HepG2 (cell line): Measurements from ENCODE around the gene SKI. TPM values are rescaled to one million over a fixed set of nuclear protein-coding genes. Genes with fewer than 3 reads are reported as not detected.

Experiments
- ELF1 ChIP-seq: sonication (generic); formaldehyde crosslinking; IDR thresholded peaks from 2 replicates; pipeline ENCODE4 v1.4.0; 2020; ENCODE audit warnings: missing genetic modification reagents
- KLF15 ChIP-seq: sonication (generic); formaldehyde crosslinking; IDR thresholded peaks from 2 replicates; pipeline ENCODE4 v1.8.1; 2023; ENCODE audit warnings: borderline replicate concordance, mild to moderate bottlenecking, inconsistent platforms, missing genetic modification reagents, mixed read lengths
- LCORL ChIP-seq, 2 experiments: fragments of 450-650 bp in 1 of 2; sonication (generic) in 1 of 2; formaldehyde crosslinking in 1 of 2; IDR thresholded peaks; 2 replicates each; pipeline versions ENCODE4 v1.5.0 to v1.6.1; 2017 to 2020; ENCODE audit warnings: antibody characterized with exemption in 1 of 2, missing genetic modification reagents in 1 of 2
- MAFK ChIP-seq, 2 experiments: IDR thresholded peaks in 1 of 2; conservative IDR thresholded peaks in 1 of 2; 2 replicates each; pipeline ENCODE4 v1.6.1; 2011; ENCODE audit warnings: improper control_type of control experiment in 2 of 2, low read length in 2 of 2
- MTF2 ChIP-seq: sonication (generic); formaldehyde crosslinking; IDR thresholded peaks from 2 replicates; pipeline ENCODE4 v1.5.0; 2020; ENCODE audit warnings: missing genetic modification reagents, borderline replicate concordance
- PRPF4 ChIP-seq: fragments of 200-400 bp; formaldehyde crosslinking; IDR thresholded peaks from 2 replicates; pipeline ENCODE4 v1.6.1; 2016; ENCODE audit warnings: low read length, low read depth; ENCODE audit not compliant: poor library complexity, severe bottlenecking
- SAP130 ChIP-seq: IDR thresholded peaks from 2 replicates; pipeline ENCODE4 v1.6.1; 2016; ENCODE audit warnings: low read depth
- SP1 ChIP-seq, 2 experiments: fragments of 450-650 bp in 1 of 2; sonication (generic) in 1 of 2; formaldehyde crosslinking in 1 of 2; IDR thresholded peaks; 2 replicates each; pipeline versions ENCODE4 v1.4.0 to v1.6.1; 2016 to 2020; ENCODE audit warnings: missing genetic modification reagents in 1 of 2
- ZFY ChIP-seq: sonication (generic); formaldehyde crosslinking; IDR thresholded peaks from 2 replicates; pipeline ENCODE4 v1.4.0; 2020; ENCODE audit warnings: missing genetic modification reagents
- ZNF230 ChIP-seq: sonication (generic); formaldehyde crosslinking; IDR thresholded peaks from 2 replicates; pipeline ENCODE4 v1.4.0; 2020; ENCODE audit warnings: mild to moderate bottlenecking, missing genetic modification reagents
- ZNF777 ChIP-seq: sonication (generic); formaldehyde crosslinking; IDR thresholded peaks from 2 replicates; pipeline ENCODE4 v1.4.0; 2020; ENCODE audit warnings: missing genetic modification reagents
- ZSCAN22 ChIP-seq: sonication (generic); formaldehyde crosslinking; IDR thresholded peaks from 2 replicates; pipeline ENCODE4 v1.4.0; 2020; ENCODE audit warnings: mild to moderate bottlenecking, missing genetic modification reagents
- polyA plus RNA-seq, 8 experiments: library from polyadenylated mRNA; depleted of rRNA in 3 of 8; stranded (reverse) in 7 of 8; unstranded in 1 of 8; fragments of >200 nt; fragmentation: Illumina TruSeq in 4 of 8; extraction: Trizol in 4 of 8; gene quantifications; 2 replicates each; pipeline versions ENCODE4 v1.2.1 to v1.2.3, GENCODE V29; 2011 to 2016; ENCODE audit warnings: low read depth in 4 of 8, missing spikeins in 1 of 8, mixed read lengths in 1 of 8; ENCODE audit not compliant: insufficient read depth in 1 of 8
- total RNA-seq, 5 experiments: library from RNA; depleted of rRNA; stranded (reverse); fragments of >200 nt; fragmentation: Illumina TruSeq; extraction: Trizol; gene quantifications; 2 replicates each; pipeline ENCODE4 v1.2.3, GENCODE V29; 2016; ENCODE audit warnings: low read depth in 1 of 5
- TF ChIP-seq, protein P1 (sequence below): sonication (generic); formaldehyde crosslinking; IDR thresholded peaks from 2 replicates; pipeline ENCODE4 v1.8.1; 2023; ENCODE audit warnings: mild to moderate bottlenecking, moderate library complexity, missing genetic modification reagents
- TF ChIP-seq, protein P2 (sequence below): sonication (generic); formaldehyde crosslinking; IDR thresholded peaks from 2 replicates; pipeline ENCODE4 v1.4.0; 2020; ENCODE audit warnings: missing genetic modification reagents, mild to moderate bottlenecking, borderline replicate concordance
- TF ChIP-seq, protein P3 (sequence below): sonication (generic); IDR thresholded peaks from 2 replicates; pipeline ENCODE4 v1.6.1; 2016; ENCODE audit warnings: low read depth, borderline replicate concordance
- TF ChIP-seq, protein P4 (sequence below): sonication (generic); formaldehyde crosslinking; IDR thresholded peaks from 2 replicates; pipeline ENCODE4 v1.4.0; 2020; ENCODE audit warnings: mild to moderate bottlenecking, missing genetic modification reagents, borderline replicate concordance
- TF ChIP-seq, protein P5 (sequence below): sonication (generic); formaldehyde crosslinking; IDR thresholded peaks from 2 replicates; pipeline ENCODE4 v1.4.0; 2020; ENCODE audit warnings: mild to moderate bottlenecking, missing genetic modification reagents

Gene SKI
- total and polyA plus RNA-seq, 2 of the 13 experiments (the other 11 are each of a cell fraction or from before 2014, with no cell fraction given) = 4.7 to 6.9 TPM

DNA sequence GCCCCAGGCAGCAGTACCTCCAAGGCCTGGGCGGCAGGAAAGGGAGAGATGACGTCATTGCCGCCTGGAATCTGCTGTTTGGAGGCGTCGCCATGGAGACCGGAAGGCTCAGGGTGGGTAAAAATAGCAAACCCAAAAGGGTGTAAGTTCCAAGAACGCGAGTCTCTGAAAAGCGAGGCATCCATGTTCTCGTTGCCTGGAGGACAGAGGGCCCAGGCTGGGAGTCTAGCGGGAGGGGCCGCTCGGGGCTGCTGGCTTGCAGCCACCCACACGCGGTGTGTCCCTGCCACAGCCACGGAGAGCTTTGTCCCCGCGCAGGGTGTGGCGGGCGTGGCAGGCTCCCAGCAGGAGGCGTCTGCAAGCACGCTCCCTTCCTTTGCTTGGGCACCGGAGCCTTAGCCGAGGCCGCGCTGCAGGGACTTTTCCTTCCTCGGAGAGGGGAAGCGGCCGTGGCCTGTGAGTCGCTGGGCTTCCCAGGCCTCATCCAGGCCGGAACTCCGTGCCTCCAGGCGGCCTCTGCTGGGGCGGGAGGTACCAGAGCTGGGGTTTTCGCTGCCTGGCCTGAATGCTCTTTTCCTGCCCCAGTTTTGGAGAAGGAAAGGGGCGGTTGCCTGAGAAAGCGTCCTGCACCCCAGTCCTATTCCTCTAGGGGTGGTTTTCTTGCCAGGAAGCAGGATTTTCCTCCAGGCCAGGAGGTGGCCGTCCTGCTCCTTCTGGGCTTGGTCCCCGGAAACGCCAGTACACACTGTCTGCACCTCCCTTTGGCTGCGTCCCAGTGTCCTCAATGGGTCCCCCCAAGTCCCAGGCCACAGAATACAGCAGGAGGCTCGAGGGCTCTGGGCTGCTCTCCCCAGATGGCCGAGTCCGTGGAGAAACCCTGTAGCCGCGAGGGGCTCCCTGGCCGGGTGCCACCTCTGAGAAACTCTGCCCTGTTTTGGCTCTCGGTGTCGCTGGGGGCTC, 15.3 kb upstream of the SKI start (continued):
- no peak for TF ChIP-seq SP1 (IDR thresholded peaks at IDR 0.05)
- TF ChIP-seq SP1 (CRISPR knock-in tag; IDR thresholded peaks at IDR 0.05) = no peak
- TF ChIP-seq, protein P1, sequence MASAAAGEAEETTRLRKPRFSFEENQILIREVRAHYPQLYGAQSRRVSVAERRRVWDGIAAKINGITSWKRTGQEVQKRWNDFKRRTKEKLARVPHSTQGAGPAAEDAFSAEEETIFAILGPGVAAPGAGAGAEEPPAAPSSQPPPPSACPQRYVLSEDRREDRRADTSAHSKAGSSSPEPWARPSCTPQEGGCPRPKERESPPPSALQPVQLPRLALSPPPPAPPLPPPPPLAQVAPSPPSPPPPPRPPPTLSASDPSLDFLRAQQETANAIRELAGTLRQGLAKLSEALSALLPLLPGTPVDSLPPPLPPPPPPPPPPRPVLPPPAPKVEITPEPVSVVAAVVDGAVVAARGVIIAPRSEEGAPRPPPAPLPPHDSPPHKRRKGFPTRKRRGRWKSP (CRISPR knock-in tag) = no peak
- TF ChIP-seq, protein P2, sequence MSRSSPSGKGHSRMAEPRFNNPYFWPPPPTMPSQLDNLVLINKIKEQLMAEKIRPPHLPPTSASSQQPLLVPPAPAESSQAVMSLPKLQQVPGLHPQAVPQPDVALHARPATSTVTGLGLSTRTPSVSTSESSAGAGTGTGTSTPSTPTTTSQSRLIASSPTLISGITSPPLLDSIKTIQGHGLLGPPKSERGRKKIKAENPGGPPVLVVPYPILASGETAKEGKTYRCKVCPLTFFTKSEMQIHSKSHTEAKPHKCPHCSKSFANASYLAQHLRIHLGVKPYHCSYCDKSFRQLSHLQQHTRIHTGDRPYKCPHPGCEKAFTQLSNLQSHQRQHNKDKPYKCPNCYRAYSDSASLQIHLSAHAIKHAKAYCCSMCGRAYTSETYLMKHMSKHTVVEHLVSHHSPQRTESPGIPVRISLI = no peak
- peak; percentile 23; the same call in 1 of the 2 replicates for TF ChIP-seq SAP130
- TF ChIP-seq MAFK (conservative IDR thresholded peaks at IDR 0.05 in 1 of 2, IDR thresholded peaks at IDR 0.05 in 1 of 2; ENCODE audit: low read length in 2 of 2) = no peak
- no peak for TF ChIP-seq ELF1 (CRISPR knock-in tag)
- TF ChIP-seq ZFY (CRISPR knock-in tag) = peak; percentile 45; the same call in 1 of the 2 replicates
- peak; percentile 41 for TF ChIP-seq PRPF4
- no peak for TF ChIP-seq ZSCAN22 (CRISPR knock-in tag)
- TF ChIP-seq, protein P3, sequence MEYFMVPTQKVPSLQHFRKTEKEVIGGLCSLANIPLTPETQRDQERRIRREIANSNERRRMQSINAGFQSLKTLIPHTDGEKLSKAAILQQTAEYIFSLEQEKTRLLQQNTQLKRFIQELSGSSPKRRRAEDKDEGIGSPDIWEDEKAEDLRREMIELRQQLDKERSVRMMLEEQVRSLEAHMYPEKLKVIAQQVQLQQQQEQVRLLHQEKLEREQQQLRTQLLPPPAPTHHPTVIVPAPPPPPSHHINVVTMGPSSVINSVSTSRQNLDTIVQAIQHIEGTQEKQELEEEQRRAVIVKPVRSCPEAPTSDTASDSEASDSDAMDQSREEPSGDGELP = no peak
- TF ChIP-seq, protein P4, sequence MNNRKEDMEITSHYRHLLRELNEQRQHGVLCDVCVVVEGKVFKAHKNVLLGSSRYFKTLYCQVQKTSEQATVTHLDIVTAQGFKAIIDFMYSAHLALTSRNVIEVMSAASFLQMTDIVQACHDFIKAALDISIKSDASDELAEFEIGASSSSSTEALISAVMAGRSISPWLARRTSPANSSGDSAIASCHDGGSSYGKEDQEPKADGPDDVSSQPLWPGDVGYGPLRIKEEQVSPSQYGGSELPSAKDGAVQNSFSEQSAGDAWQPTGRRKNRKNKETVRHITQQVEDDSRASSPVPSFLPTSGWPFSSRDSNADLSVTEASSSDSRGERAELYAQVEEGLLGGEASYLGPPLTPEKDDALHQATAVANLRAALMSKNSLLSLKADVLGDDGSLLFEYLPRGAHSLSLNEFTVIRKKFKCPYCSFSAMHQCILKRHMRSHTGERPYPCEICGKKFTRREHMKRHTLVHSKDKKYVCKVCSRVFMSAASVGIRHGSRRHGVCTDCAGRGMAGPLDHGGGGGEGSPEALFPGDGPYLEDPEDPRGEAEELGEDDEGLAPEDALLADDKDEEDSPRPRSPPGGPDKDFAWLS (CRISPR knock-in tag) = no peak
- TF ChIP-seq MTF2 (CRISPR knock-in tag) = no peak
- TF ChIP-seq ZNF230 (CRISPR knock-in tag) = no peak
- TF ChIP-seq KLF15 (CRISPR knock-in tag) = no peak
- TF ChIP-seq, protein P5, sequence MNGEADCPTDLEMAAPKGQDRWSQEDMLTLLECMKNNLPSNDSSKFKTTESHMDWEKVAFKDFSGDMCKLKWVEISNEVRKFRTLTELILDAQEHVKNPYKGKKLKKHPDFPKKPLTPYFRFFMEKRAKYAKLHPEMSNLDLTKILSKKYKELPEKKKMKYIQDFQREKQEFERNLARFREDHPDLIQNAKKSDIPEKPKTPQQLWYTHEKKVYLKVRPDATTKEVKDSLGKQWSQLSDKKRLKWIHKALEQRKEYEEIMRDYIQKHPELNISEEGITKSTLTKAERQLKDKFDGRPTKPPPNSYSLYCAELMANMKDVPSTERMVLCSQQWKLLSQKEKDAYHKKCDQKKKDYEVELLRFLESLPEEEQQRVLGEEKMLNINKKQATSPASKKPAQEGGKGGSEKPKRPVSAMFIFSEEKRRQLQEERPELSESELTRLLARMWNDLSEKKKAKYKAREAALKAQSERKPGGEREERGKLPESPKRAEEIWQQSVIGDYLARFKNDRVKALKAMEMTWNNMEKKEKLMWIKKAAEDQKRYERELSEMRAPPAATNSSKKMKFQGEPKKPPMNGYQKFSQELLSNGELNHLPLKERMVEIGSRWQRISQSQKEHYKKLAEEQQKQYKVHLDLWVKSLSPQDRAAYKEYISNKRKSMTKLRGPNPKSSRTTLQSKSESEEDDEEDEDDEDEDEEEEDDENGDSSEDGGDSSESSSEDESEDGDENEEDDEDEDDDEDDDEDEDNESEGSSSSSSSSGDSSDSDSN (CRISPR knock-in tag) = peak; percentile 74
- TF ChIP-seq LCORL (IDR thresholded peaks at IDR 0.05) = no peak
- TF ChIP-seq LCORL (CRISPR knock-in tag; IDR thresholded peaks at IDR 0.05) = no peak
- TF ChIP-seq ZNF777 = no peak
